GM23338 (cell line): ENCODE data around the gene MACROD1. TPM values are rescaled to one million over a fixed set of nuclear protein-coding genes. Genes with fewer than 3 reads are reported as not detected.

Source experiments
- ATAC-seq: fragments of 200-7000 bp; cut with Tn5 transposase; 3 replicates; pipeline ENCODE4 v1.9.1; 2020
- DNase-seq: peaks from one replicate; pipeline ENCODE4 v3.0.0-alpha.2; 2015; ENCODE audit warnings: low spot score
- H2AFZ ChIP-seq: fragments of 200-600 bp; sonication (generic); 2 replicates; pipeline ENCODE4 v1.8.0; 2016; ENCODE audit warnings: antibody characterized with exemption, mild to moderate bottlenecking, moderate library complexity
- H3F3A ChIP-seq: fragments of 200-600 bp; sonication (generic); replicated peaks from 2 replicates; pipeline ENCODE4 v1.8.0; 2017; ENCODE audit warnings: antibody characterized with exemption, mixed run types, low read depth
- H3K27ac ChIP-seq: fragments of 200-600 bp; sonication (generic); 2 replicates; pipeline ENCODE4 v1.6.1; 2016; ENCODE audit warnings: low read depth
- H3K27me3 ChIP-seq: fragments of 200-600 bp; sonication (generic); 2 replicates; pipeline ENCODE4 v1.8.0; 2016; ENCODE audit warnings: mild to moderate bottlenecking, mixed run types, moderate library complexity; ENCODE audit not compliant: insufficient read depth
- H3K36me3 ChIP-seq: fragments of 200-600 bp; sonication (generic); 2 replicates; pipeline ENCODE4 v1.8.0; 2016; ENCODE audit warnings: mild to moderate bottlenecking; ENCODE audit not compliant: insufficient read depth
- H3K4me1 ChIP-seq: fragments of 200-600 bp; sonication (generic); 2 replicates; pipeline ENCODE4 v1.8.0; 2016; ENCODE audit warnings: mild to moderate bottlenecking, moderate library complexity; ENCODE audit not compliant: insufficient read depth
- H3K4me2 ChIP-seq: fragments of 200-600 bp; sonication (generic); 2 replicates; pipeline ENCODE4 v1.7.1; 2017; ENCODE audit warnings: mixed run types
- H3K4me3 ChIP-seq: fragments of 200-600 bp; sonication (generic); 2 replicates; pipeline ENCODE4 v1.6.1; 2016; ENCODE audit warnings: mixed run types
- H3K79me2 ChIP-seq: fragments of 200-600 bp; sonication (generic); replicated peaks from 2 replicates; pipeline ENCODE4 v1.8.0; 2017; ENCODE audit warnings: mild to moderate bottlenecking; ENCODE audit not compliant: insufficient read depth
- H3K9me2 ChIP-seq: fragments of 200-600 bp; sonication (generic); 2 replicates; pipeline ENCODE4 v1.8.0; 2017; ENCODE audit not compliant: insufficient read depth
- H4K20me1 ChIP-seq: fragments of 200-600 bp; sonication (generic); replicated peaks from 2 replicates; pipeline ENCODE4 v1.8.0; 2017; ENCODE audit warnings: mild to moderate bottlenecking; ENCODE audit not compliant: insufficient read depth
- H3K27ac Mint-ChIP-seq: 2 replicates; pipeline ENCODE4 v1.8.0; 2020; ENCODE audit warnings: inconsistent platforms, mild to moderate bottlenecking, moderate library complexity, mixed read lengths
- H3K27me3 Mint-ChIP-seq: 3 replicates; pipeline ENCODE4 v1.8.0; 2022; ENCODE audit warnings: low read depth, mild to moderate bottlenecking, moderate library complexity, mixed read lengths, inconsistent platforms; ENCODE audit not compliant: insufficient read depth, poor library complexity
- H3K36me3 Mint-ChIP-seq: 3 replicates; pipeline ENCODE4 v1.8.0; 2021; ENCODE audit warnings: low read depth, mild to moderate bottlenecking, inconsistent platforms, moderate library complexity, mixed read lengths
- H3K4me1 Mint-ChIP-seq: 3 replicates; pipeline ENCODE4 v1.8.0; 2020; ENCODE audit warnings: mild to moderate bottlenecking, inconsistent platforms, mixed read lengths
- H3K4me3 Mint-ChIP-seq: 3 replicates; pipeline ENCODE4 v1.8.0; 2021; ENCODE audit warnings: moderate library complexity, mild to moderate bottlenecking, inconsistent platforms, mixed read lengths
- H3K9me3 Mint-ChIP-seq: 3 replicates; pipeline ENCODE4 v1.8.0; 2020; ENCODE audit warnings: moderate library complexity, mild to moderate bottlenecking, inconsistent platforms, mixed read lengths
- CREB1 ChIP-seq: fragments of 250-450 bp; sonication (Bioruptor Pico); IDR thresholded peaks from 2 replicates; pipeline ENCODE4 v1.5.0; 2020; ENCODE audit warnings: low read depth, mild to moderate bottlenecking, moderate library complexity
- EZH2 ChIP-seq: fragments of 200-600 bp; sonication (generic); IDR thresholded peaks from one replicate; pipeline ENCODE4 v1.8.0; 2017; ENCODE audit warnings: antibody characterized with exemption, mild to moderate bottlenecking, low read depth; ENCODE audit not compliant: unreplicated experiment
- EZH2phosphoT487 ChIP-seq: fragments of 200-600 bp; sonication (generic); IDR thresholded peaks from one replicate; pipeline ENCODE4 v1.8.1; 2018; ENCODE audit warnings: antibody characterized with exemption; ENCODE audit not compliant: unreplicated experiment
- JUNB ChIP-seq: IDR thresholded peaks from one replicate; pipeline ENCODE4 v1.6.1; 2016; ENCODE audit warnings: antibody characterized with exemption; ENCODE audit not compliant: unreplicated experiment
- NANOG ChIP-seq: IDR thresholded peaks from 2 replicates; pipeline ENCODE4 v1.6.1; 2016; ENCODE audit warnings: antibody characterized with exemption, borderline replicate concordance
- POLR2AphosphoS5 ChIP-seq: IDR thresholded peaks from 2 replicates; pipeline ENCODE4 v1.6.1; 2016; ENCODE audit warnings: antibody characterized with exemption, low read depth
- STAT1 ChIP-seq: IDR thresholded peaks from one replicate; pipeline ENCODE4 v1.6.1; 2016; ENCODE audit warnings: antibody characterized with exemption; ENCODE audit not compliant: unreplicated experiment
- ZNF114 ChIP-seq: fragments of 250-450 bp; sonication (Bioruptor Pico); IDR thresholded peaks from 2 replicates; pipeline ENCODE4 v1.5.0; 2020; ENCODE audit warnings: mild to moderate bottlenecking, moderate library complexity
- ZNF331 ChIP-seq: fragments of 250-450 bp; sonication (Bioruptor Pico); IDR thresholded peaks from 2 replicates; pipeline ENCODE4 v1.5.0; 2020; ENCODE audit warnings: low read depth, mild to moderate bottlenecking, moderate library complexity
- polyA plus RNA-seq: library from polyadenylated mRNA; unstranded; fragments of >200 nt; fragmentation: Nextera tagmentation; extraction: Ambion mirVana; gene quantifications from 2 replicates; pipeline ENCODE4 v1.2.1, GENCODE V29; 2016
- total RNA-seq: library from RNA; depleted of rRNA; stranded (reverse); fragments of >200 nt; shearing (Covaris generic); gene quantifications from 2 replicates; pipeline ENCODE4 v1.2.3, GENCODE V29; 2014
- TF ChIP-seq, protein P1 (sequence below): IDR thresholded peaks from one replicate; pipeline ENCODE4 v1.6.1; 2018; ENCODE audit warnings: antibody characterized with exemption; ENCODE audit not compliant: unreplicated experiment
- TF ChIP-seq, protein P2 (sequence below), 2 experiments: fragments of 200-600 bp in 1 of 2; sonication (generic) in 1 of 2; conservative IDR thresholded peaks; 2 replicates each; pipeline versions ENCODE4 v1.5.1 to v1.6.1; 2016 to 2017; ENCODE audit warnings: antibody characterized with exemption in 2 of 2, low read depth in 2 of 2, mild to moderate bottlenecking in 2 of 2, moderate library complexity in 1 of 2
- TF ChIP-seq, protein P3 (sequence below): fragments of 250-450 bp; sonication (Bioruptor Pico); IDR thresholded peaks from 2 replicates; pipeline ENCODE4 v1.5.0; 2020; ENCODE audit warnings: mild to moderate bottlenecking, moderate library complexity
- TF ChIP-seq, protein P4 (sequence below): IDR thresholded peaks from 2 replicates; pipeline ENCODE4 v1.6.1; 2016; ENCODE audit warnings: antibody characterized with exemption

MACROD1 gene
- total and polyA plus RNA-seq, 2 experiments from 2014 or later: 33.0 to 51.6 TPM

DNA sequence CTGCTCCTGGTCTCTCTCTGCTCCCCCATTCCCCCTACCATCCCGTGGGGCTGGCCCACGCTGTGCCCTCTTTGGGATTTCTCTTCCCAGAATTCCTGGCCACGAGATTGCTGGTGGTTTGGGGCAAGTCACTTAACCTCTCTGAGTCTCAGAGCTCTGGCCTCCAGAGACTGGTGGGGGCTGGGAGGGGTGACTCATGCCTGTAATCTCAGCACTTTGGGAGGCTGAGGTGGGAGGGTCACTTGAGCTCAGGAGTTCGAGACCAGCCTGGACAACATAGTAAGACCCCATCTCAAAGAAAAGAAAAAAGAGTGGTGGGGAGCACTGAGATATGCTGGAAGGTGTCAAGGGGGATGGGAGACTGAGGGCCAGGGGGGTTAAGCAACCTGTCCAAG lies 161.3 kb downstream of the MACROD1 start:
- H3K79me2 ChIP-seq: no peaks in the 10 kb centered on the region
- Mint-ChIP-seq H3K4me3 (no peak overlapping the region), H3K9me3 (no peaks in the 10 kb centered on the region), H3K4me1 (peaks cover 23% of the 10 kb centered on the region), H3K27ac (no peak overlapping the region), H3K27me3 (peaks cover 62% of the 10 kb centered on the region), H3K36me3 (no peaks in the 10 kb centered on the region)
- H3K4me2 ChIP-seq: no peak overlapping the region
- H3K9me2 ChIP-seq: no peaks in the 10 kb centered on the region
- peaks cover 27% of the 10 kb centered on the region for H3F3A ChIP-seq
- no peaks in the 10 kb centered on the region for H3K36me3 ChIP-seq
- H4K20me1 ChIP-seq: no peaks in the 10 kb centered on the region; the same call in 1 of the 2 replicates
- ATAC-seq (no peak), DNase-seq (no peak)
- no peak overlapping the region for H3K27ac ChIP-seq
- H3K27me3 ChIP-seq: peaks cover 94% of the 10 kb centered on the region
- peaks cover 12% of the 10 kb centered on the region for H3K4me1 ChIP-seq
- H3K4me3 ChIP-seq: no peak overlapping the region
- TF ChIP-seq EZH2phosphoT487: no peak
- TF ChIP-seq POLR2AphosphoS5: no peak
- TF ChIP-seq, protein P1, sequence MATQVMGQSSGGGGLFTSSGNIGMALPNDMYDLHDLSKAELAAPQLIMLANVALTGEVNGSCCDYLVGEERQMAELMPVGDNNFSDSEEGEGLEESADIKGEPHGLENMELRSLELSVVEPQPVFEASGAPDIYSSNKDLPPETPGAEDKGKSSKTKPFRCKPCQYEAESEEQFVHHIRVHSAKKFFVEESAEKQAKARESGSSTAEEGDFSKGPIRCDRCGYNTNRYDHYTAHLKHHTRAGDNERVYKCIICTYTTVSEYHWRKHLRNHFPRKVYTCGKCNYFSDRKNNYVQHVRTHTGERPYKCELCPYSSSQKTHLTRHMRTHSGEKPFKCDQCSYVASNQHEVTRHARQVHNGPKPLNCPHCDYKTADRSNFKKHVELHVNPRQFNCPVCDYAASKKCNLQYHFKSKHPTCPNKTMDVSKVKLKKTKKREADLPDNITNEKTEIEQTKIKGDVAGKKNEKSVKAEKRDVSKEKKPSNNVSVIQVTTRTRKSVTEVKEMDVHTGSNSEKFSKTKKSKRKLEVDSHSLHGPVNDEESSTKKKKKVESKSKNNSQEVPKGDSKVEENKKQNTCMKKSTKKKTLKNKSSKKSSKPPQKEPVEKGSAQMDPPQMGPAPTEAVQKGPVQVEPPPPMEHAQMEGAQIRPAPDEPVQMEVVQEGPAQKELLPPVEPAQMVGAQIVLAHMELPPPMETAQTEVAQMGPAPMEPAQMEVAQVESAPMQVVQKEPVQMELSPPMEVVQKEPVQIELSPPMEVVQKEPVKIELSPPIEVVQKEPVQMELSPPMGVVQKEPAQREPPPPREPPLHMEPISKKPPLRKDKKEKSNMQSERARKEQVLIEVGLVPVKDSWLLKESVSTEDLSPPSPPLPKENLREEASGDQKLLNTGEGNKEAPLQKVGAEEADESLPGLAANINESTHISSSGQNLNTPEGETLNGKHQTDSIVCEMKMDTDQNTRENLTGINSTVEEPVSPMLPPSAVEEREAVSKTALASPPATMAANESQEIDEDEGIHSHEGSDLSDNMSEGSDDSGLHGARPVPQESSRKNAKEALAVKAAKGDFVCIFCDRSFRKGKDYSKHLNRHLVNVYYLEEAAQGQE: no peak
- no peak for TF ChIP-seq ZNF331 (CRISPR knock-in tag)
- TF ChIP-seq, protein P2, sequence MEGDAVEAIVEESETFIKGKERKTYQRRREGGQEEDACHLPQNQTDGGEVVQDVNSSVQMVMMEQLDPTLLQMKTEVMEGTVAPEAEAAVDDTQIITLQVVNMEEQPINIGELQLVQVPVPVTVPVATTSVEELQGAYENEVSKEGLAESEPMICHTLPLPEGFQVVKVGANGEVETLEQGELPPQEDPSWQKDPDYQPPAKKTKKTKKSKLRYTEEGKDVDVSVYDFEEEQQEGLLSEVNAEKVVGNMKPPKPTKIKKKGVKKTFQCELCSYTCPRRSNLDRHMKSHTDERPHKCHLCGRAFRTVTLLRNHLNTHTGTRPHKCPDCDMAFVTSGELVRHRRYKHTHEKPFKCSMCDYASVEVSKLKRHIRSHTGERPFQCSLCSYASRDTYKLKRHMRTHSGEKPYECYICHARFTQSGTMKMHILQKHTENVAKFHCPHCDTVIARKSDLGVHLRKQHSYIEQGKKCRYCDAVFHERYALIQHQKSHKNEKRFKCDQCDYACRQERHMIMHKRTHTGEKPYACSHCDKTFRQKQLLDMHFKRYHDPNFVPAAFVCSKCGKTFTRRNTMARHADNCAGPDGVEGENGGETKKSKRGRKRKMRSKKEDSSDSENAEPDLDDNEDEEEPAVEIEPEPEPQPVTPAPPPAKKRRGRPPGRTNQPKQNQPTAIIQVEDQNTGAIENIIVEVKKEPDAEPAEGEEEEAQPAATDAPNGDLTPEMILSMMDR (conservative IDR thresholded peaks at IDR 0.05; ENCODE audit: low read depth in 2 of 2): no peak
- TF ChIP-seq, protein P3, sequence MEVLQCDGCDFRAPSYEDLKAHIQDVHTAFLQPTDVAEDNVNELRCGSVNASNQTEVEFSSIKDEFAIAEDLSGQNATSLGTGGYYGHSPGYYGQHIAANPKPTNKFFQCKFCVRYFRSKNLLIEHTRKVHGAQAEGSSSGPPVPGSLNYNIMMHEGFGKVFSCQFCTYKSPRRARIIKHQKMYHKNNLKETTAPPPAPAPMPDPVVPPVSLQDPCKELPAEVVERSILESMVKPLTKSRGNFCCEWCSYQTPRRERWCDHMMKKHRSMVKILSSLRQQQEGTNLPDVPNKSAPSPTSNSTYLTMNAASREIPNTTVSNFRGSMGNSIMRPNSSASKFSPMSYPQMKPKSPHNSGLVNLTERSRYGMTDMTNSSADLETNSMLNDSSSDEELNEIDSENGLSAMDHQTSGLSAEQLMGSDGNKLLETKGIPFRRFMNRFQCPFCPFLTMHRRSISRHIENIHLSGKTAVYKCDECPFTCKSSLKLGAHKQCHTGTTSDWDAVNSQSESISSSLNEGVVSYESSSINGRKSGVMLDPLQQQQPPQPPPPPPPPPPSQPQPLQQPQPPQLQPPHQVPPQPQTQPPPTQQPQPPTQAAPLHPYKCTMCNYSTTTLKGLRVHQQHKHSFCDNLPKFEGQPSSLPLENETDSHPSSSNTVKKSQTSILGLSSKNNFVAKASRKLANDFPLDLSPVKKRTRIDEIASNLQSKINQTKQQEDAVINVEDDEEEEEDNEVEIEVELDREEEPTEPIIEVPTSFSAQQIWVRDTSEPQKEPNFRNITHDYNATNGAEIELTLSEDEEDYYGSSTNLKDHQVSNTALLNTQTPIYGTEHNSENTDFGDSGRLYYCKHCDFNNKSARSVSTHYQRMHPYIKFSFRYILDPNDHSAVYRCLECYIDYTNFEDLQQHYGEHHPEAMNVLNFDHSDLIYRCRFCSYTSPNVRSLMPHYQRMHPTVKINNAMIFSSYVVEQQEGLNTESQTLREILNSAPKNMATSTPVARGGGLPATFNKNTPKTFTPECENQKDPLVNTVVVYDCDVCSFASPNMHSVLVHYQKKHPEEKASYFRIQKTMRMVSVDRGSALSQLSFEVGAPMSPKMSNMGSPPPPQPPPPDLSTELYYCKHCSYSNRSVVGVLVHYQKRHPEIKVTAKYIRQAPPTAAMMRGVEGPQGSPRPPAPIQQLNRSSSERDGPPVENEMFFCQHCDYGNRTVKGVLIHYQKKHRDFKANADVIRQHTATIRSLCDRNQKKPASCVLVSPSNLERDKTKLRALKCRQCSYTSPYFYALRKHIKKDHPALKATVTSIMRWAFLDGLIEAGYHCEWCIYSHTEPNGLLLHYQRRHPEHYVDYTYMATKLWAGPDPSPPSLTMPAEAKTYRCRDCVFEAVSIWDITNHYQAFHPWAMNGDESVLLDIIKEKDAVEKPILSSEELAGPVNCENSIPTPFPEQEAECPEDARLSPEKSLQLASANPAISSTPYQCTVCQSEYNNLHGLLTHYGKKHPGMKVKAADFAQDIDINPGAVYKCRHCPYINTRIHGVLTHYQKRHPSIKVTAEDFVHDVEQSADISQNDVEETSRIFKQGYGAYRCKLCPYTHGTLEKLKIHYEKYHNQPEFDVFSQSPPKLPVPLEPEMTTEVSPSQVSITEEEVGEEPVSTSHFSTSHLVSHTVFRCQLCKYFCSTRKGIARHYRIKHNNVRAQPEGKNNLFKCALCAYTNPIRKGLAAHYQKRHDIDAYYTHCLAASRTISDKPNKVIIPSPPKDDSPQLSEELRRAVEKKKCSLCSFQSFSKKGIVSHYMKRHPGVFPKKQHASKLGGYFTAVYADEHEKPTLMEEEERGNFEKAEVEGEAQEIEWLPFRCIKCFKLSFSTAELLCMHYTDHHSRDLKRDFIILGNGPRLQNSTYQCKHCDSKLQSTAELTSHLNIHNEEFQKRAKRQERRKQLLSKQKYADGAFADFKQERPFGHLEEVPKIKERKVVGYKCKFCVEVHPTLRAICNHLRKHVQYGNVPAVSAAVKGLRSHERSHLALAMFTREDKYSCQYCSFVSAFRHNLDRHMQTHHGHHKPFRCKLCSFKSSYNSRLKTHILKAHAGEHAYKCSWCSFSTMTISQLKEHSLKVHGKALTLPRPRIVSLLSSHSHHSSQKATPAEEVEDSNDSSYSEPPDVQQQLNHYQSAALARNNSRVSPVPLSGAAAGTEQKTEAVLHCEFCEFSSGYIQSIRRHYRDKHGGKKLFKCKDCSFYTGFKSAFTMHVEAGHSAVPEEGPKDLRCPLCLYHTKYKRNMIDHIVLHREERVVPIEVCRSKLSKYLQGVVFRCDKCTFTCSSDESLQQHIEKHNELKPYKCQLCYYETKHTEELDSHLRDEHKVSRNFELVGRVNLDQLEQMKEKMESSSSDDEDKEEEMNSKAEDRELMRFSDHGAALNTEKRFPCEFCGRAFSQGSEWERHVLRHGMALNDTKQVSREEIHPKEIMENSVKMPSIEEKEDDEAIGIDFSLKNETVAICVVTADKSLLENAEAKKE (CRISPR knock-in tag): no peak
- TF ChIP-seq CREB1 (CRISPR knock-in tag): no peak
- TF ChIP-seq, protein P4, sequence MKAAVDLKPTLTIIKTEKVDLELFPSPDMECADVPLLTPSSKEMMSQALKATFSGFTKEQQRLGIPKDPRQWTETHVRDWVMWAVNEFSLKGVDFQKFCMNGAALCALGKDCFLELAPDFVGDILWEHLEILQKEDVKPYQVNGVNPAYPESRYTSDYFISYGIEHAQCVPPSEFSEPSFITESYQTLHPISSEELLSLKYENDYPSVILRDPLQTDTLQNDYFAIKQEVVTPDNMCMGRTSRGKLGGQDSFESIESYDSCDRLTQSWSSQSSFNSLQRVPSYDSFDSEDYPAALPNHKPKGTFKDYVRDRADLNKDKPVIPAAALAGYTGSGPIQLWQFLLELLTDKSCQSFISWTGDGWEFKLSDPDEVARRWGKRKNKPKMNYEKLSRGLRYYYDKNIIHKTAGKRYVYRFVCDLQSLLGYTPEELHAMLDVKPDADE: no peak
- TF ChIP-seq NANOG: no peak
- no peak for TF ChIP-seq EZH2
- no peak for TF ChIP-seq ZNF114 (CRISPR knock-in tag)
- TF ChIP-seq JUNB: no peak
- no peak for TF ChIP-seq STAT1
- no peak overlapping the region for H2AFZ ChIP-seq
